Neural cell (in vitro differentiated cells): Measurements from ENCODE around the gene CROCC. TPM values are rescaled to one million over a fixed set of nuclear protein-coding genes. Genes with fewer than 3 reads are reported as not detected.

Experiments used
- H2AFZ ChIP-seq: fragments of 200-600, 300-800 bp; sonication (generic), shearing (Covaris generic); 2 replicates; pipeline ENCODE4 v1.6.0; 2014; ENCODE audit warnings: low read depth, mild to moderate bottlenecking, antibody characterized with exemption, low read length, moderate library complexity
- H3F3A ChIP-seq: fragments of 200-600 bp; shearing (Covaris generic); 2 replicates; pipeline ENCODE4 v1.6.1; 2016; ENCODE audit warnings: mild to moderate bottlenecking, moderate library complexity, mixed read lengths, antibody characterized with exemption, low read length; ENCODE audit not compliant: insufficient read depth, poor library complexity, severe bottlenecking
- H3K27ac ChIP-seq: fragments of 200-600, 300-800 bp; sonication (generic), shearing (Covaris generic); 2 replicates; pipeline ENCODE4 v1.5.1; 2014; ENCODE audit warnings: mild to moderate bottlenecking, low read length, moderate library complexity
- H3K27me3 ChIP-seq: fragments of 300-800, 200-600 bp; sonication (generic), shearing (Covaris generic); 2 replicates; pipeline ENCODE4 v1.6.0; 2014; ENCODE audit warnings: mild to moderate bottlenecking, low read depth, low read length, moderate library complexity; ENCODE audit not compliant: insufficient read depth
- H3K36me3 ChIP-seq: fragments of 300-800, 200-600 bp; sonication (generic), shearing (Covaris generic); 2 replicates; pipeline ENCODE4 v1.5.1; 2014; ENCODE audit warnings: mild to moderate bottlenecking, antibody characterized with exemption, low read length, moderate library complexity; ENCODE audit not compliant: insufficient read depth
- H3K4me2 ChIP-seq: fragments of 300-800, 200-600 bp; sonication (generic), shearing (Covaris generic); 2 replicates; pipeline ENCODE4 v1.6.0; 2014; ENCODE audit warnings: mild to moderate bottlenecking, low read length
- H3K4me3 ChIP-seq: fragments of 300-800, 200-600 bp; sonication (generic), shearing (Covaris generic); 2 replicates; pipeline ENCODE4 v1.5.1; 2014; ENCODE audit warnings: mild to moderate bottlenecking, low read length, moderate library complexity
- H3K79me2 ChIP-seq: fragments of 200-600 bp; shearing (Covaris generic); replicated peaks from 2 replicates; pipeline ENCODE4 v1.6.0; 2014; ENCODE audit warnings: mild to moderate bottlenecking, low read length, moderate library complexity; ENCODE audit not compliant: insufficient read depth
- H3K9ac ChIP-seq: fragments of 300-800, 200-600 bp; sonication (generic), shearing (Covaris generic); 2 replicates; pipeline ENCODE4 v1.6.1; 2016; ENCODE audit warnings: mild to moderate bottlenecking, low read length, mixed read lengths
- H3K9me2 ChIP-seq: fragments of 200-600 bp; shearing (Covaris generic); 2 replicates; pipeline ENCODE4 v1.6.1; 2016; ENCODE audit warnings: mild to moderate bottlenecking, low read length, mixed read lengths; ENCODE audit not compliant: insufficient read depth
- H3K9me3 ChIP-seq: fragments of 200-600, 300-800 bp; sonication (generic), shearing (Covaris generic); 2 replicates; pipeline ENCODE4 v1.6.1; 2016; ENCODE audit warnings: mild to moderate bottlenecking, mixed run types, low read length, moderate library complexity, mixed read lengths
- H4K20me1 ChIP-seq: fragments of 200-600 bp; shearing (Covaris generic); 2 replicates; pipeline ENCODE4 v1.6.1; 2016; ENCODE audit warnings: mild to moderate bottlenecking, mixed run types; ENCODE audit not compliant: insufficient read depth
- CTCF ChIP-seq: fragments of 450-650 bp; IDR thresholded peaks from 2 replicates; pipeline ENCODE4 v1.5.1; 2014; ENCODE audit warnings: antibody characterized with exemption, mild to moderate bottlenecking, moderate library complexity; ENCODE audit not compliant: poor library complexity, severe bottlenecking
- EP300 ChIP-seq: fragments of 450-650 bp; conservative IDR thresholded peaks from 2 replicates; pipeline ENCODE4 v1.6.1; 2014; ENCODE audit warnings: antibody characterized with exemption, mild to moderate bottlenecking, moderate library complexity; ENCODE audit not compliant: poor library complexity, severe bottlenecking
- EZH2 ChIP-seq: fragments of 200-600, 300-800 bp; shearing (Covaris generic), sonication (generic); IDR thresholded peaks from 2 replicates; pipeline ENCODE4 v1.6.1; 2014; ENCODE audit warnings: antibody characterized with exemption, low read length, borderline replicate concordance, mild to moderate bottlenecking; ENCODE audit not compliant: insufficient read depth, poor library complexity, severe bottlenecking
- MXI1 ChIP-seq: fragments of 450-650 bp; conservative IDR thresholded peaks from 2 replicates; pipeline ENCODE4 v1.6.1; 2014; ENCODE audit warnings: antibody characterized with exemption, mild to moderate bottlenecking; ENCODE audit not compliant: poor library complexity, severe bottlenecking
- POLR2AphosphoS5 ChIP-seq: IDR thresholded peaks from 2 replicates; pipeline ENCODE4 v1.6.1; 2012
- RAD21 ChIP-seq: fragments of 450-650 bp; conservative IDR thresholded peaks from 2 replicates; pipeline ENCODE4 v1.6.1; 2014; ENCODE audit warnings: antibody characterized with exemption, mild to moderate bottlenecking, moderate library complexity
- REST ChIP-seq: IDR thresholded peaks from 2 replicates; pipeline ENCODE4 v1.6.1; 2012; ENCODE audit warnings: borderline replicate concordance
- SMC3 ChIP-seq: fragments of 450-650 bp; conservative IDR thresholded peaks from 2 replicates; pipeline ENCODE4 v1.6.1; 2014; ENCODE audit warnings: antibody characterized with exemption, mild to moderate bottlenecking, moderate library complexity; ENCODE audit not compliant: poor library complexity
- TAF1 ChIP-seq: IDR thresholded peaks from 2 replicates; pipeline ENCODE4 v1.6.1; 2012; ENCODE audit warnings: low read depth
- polyA plus RNA-seq: library from polyadenylated mRNA; depleted of rRNA; stranded (reverse); fragments of >200 nt; gene quantifications from 2 replicates; pipeline ENCODE4 v1.2.3, GENCODE V29; 2014

The CROCC gene
- polyA plus RNA-seq, 1 donor from 2014 or later, result 26.3 TPM

GRCh38 chr1:17018849-17019248, 97.1 kb downstream of the CROCC start:
- no peaks in the 10 kb centered on the region for H3F3A ChIP-seq
- no peak overlapping the region for H3K4me3 ChIP-seq
- no peak overlapping the region for H3K9ac ChIP-seq
- TF ChIP-seq POLR2AphosphoS5 (no peak), CTCF (no peak), EZH2 (no peak), EP300 (no peak), TAF1 (no peak), MXI1 (no peak), REST (no peak), SMC3 (no peak), RAD21 (no peak)
- H3K36me3 ChIP-seq, result peaks cover 27% of the 10 kb centered on the region
- H3K4me2 ChIP-seq, result no peak overlapping the region
- H3K27ac ChIP-seq, result no peak overlapping the region
- no peaks in the 10 kb centered on the region for H4K20me1 ChIP-seq
- no peaks in the 10 kb centered on the region for H3K9me3 ChIP-seq
- no peaks in the 10 kb centered on the region for H3K27me3 ChIP-seq
- no peaks in the 10 kb centered on the region for H3K9me2 ChIP-seq
- no peaks in the 10 kb centered on the region for H3K79me2 ChIP-seq
- no peak overlapping the region for H2AFZ ChIP-seq

GRCh38 chr1:17020502-17020901, 98.8 kb downstream of the CROCC start:
- TF ChIP-seq REST, result no peak
- TF ChIP-seq TAF1, result no peak
- TF ChIP-seq EP300, result no peak
- TF ChIP-seq MXI1, result no peak
- no peak for TF ChIP-seq SMC3
- no peak for TF ChIP-seq POLR2AphosphoS5
- Histone ChIP-seq H3K79me2 (no peaks in the 10 kb centered on the region), H4K20me1 (no peaks in the 10 kb centered on the region)

More at GRCh38 chr1:17020502-17020901, 98.8 kb downstream of the CROCC start:
- Histone ChIP-seq H2AFZ (no peak overlapping the region), H3K9me2 (no peaks in the 10 kb centered on the region), H3K4me2 (no peak overlapping the region), H3K9me3 (no peaks in the 10 kb centered on the region), H3K9ac (no peak overlapping the region), H3K36me3 (peaks cover 38% of the 10 kb centered on the region), H3K27ac (no peak overlapping the region), H3F3A (no peaks in the 10 kb centered on the region), H3K4me3 (no peak overlapping the region), H3K27me3 (no peaks in the 10 kb centered on the region)
